HG03469 (cell line): ENCODE data around the gene C20orf204.
"Not testable (repeated sequence)": the region's sequence is repeated elsewhere in the genome, so short reads cannot be mapped to it uniquely, and the experiment has no call there.

Experiments
- ATAC-seq: cut with Tn5 transposase; IDR thresholded peaks from one replicate; pipeline ENCODE4 v1.9.1; 2021; ENCODE audit warnings: mild to moderate bottlenecking, moderate library complexity, moderate number of reproducible peaks; ENCODE audit not compliant: unreplicated experiment

C20orf204 gene

DNA sequence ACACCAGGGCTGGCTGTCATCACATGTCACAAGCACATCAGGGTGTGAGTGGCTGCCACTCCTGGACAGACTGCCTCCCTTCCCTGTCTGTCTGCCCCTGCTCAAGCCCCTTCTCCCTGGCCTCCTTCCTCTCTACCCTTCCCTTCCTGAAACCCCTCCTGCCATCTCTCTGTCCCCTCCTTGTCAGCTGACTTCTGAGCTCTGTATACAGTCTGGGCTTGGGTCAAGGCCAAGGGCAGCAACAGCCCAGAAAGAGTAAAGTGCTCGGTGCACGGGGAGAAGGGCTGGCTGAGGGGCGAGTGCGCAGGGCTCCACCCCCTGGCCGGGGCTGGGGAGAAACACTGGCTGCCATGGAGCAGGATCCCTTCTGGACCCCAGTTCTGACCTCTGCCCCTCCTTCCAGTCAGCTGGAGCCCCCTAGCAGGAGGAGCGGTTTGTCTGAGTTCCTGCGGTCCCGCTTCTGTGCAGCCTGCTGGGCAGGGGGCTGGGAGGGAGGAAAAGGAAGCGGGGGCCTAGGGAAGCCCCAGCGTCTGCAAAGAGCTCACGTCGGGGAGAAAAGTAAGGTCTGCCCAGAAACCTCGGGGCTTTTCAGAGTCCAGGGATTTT lies 46.2 kb downstream of the C20orf204 start:
- no peak for ATAC-seq

DNA sequence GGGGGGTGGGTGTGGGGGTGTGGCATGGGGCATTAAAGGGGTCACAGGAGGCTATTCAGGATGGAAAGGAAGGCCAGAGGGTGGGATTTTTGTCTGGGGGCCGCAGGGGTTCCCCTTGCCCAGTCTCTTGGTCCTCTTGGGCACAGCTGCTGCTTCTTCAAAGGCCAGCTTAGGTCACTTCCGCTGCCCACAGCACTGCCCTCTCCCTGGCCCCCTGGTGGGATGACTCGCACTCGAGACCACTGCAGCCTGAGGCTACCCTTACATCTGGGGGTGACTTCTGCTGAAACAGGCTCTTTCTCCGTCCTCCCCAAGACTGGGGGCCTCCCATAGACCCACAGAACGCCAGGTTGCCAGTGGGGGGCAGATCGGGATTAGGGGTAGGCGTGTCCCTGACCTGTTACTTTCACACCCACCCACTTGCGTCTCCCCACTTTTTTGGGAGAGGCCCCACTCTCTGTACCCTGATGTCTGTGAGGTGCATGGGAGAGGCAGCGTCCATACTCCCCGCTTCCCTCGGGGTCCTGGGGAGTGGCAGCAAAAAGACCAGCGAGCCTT lies 46.9 kb downstream of the C20orf204 start:
- no peak for ATAC-seq

DNA sequence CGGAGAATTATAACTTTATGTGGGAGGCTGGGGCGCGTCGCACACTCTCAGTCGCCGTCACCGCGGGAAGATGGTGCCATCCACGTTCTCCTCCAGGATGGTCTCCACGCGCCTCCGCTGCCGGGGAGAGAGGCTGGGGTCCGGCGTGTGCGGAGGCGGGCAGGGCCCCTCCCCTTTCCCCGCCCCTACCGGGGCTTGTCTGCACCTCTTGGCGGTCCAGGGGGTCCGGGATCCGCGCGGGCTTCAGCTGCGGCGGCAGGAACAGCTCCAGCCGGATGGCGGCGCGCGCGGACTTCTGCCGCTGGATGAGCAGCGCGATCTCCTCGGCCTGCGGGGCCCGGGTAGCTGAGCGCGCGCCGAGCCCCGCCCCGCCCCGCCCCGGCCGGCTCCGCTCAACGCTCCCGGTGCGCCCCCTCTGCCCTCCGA lies 47.4 kb downstream of the C20orf204 start:
- no peak for ATAC-seq

DNA sequence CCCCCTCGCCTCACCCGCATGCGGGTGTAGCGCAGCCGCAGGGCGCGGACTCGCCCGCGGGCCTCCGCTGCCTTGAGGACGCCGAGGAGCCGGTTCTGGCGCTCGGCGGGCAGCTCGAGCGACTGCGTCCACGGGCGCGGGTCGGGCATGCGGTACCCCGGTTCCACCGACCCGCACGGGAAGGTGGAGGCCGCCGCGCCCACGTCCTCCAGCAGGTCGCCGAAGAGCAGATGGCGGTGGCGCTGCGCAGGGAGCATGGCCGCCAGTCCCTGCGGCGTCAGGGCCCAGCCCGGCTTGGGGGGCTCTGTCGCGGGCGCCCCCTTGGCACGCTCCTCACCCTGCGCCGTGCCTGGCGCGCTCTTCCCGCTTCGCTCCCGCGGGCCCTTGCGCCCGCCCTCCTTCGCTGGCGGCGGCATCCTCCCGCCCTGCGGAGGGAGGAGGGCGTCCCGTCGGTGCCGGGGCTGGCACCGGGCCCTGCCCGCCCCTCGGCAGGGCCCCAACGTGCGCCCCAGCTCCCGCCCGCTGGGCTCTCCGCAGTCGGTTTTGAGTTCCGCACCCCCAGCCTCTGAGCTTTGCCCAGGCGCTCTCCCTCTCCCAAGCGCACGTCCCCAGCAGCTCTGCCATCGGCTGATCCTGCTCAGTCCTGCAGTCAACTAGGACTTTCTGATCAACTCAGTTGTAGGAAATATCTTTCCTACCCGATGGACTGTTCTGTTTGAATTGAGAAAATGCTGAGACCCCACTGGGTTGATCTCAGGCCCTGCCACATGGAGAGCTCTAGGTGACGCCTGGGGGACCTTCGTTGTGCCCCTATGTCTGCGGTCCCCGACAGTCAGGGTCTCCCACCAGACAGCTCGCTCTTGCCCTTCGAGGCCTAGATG lies 48.1 kb downstream of the C20orf204 start, which contains the start of gene LKAAEAR1:
Gene LKAAEAR1, minus strand, starts transcription at position 595 of the 881 bp plus-strand sequence. Its CDS starts 179 bp downstream, at position 416.
- ATAC-seq = no peak

DNA sequence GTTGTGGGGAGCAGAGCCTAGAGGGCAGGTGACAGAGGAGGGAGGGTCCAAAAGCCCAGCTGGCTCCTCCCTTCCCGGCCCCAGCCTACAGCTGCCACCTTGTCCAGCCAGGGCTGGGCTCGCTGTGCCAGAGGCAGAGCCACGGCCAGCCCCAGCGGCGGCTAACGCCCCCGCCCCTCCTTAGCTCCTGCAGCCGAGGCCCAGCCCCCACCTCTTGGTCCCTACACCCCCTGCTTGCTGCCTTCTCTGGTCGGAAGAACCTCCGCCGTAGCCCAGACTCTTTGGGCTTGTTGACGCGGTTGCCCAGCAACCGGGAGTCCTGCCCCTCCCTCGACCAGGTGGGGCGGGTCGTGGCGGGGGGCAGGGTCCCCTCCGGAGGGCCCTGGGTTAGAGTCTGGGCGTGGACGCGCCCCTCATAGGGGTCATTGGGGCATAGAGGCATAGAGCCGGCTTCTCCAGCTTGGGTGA lies 48.7 kb downstream of the C20orf204 start:
- ATAC-seq = no peak

DNA sequence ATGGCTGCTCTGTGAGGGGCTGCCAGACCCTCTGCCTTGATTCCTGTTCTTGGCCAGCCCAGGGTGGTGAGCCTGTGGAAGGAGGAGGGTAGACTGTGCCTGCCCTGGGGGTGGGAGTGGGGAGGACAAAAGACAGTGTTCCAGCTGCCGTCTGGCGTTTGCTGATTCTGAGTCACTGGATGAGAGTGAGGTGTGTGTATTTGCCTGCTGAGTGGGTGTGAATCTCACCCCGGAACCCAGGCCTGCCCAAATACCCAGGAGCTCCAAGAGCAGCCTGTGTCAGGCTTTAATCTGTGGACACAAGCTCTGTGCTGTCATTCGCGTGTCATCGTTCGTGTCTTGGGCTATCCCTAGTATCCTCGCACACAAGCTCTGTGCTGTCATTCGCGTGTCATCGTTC lies 50.8 kb downstream of the C20orf204 start:
- no peak for ATAC-seq

DNA sequence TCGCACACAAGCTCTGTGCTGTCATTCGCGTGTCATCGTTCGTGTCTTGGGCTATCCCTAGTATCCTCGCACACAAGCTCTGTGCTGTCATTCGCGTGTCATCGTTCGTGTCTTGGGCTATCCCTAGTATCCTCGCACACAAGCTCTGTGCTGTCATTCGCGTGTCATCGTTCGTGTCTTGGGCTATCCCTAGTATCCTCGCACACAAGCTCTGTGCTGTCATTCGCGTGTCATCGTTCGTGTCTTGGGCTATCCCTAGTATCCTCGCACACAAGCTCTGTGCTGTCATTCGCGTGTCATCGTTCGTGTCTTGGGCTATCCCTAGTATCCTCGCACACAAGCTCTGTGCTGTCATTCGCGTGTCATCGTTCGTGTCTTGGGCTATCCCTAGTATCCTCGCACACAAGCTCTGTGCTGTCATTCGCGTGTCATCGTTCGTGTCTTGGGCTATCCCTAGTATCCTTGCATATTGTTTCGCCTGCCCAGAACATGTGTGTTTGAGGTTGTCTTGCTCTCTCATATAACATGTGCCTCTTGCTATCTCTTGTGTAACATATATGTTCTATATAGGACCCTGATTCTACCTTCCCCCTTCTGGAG lies 51.3 kb downstream of the C20orf204 start:
- ATAC-seq = not testable (repeated sequence)

DNA sequence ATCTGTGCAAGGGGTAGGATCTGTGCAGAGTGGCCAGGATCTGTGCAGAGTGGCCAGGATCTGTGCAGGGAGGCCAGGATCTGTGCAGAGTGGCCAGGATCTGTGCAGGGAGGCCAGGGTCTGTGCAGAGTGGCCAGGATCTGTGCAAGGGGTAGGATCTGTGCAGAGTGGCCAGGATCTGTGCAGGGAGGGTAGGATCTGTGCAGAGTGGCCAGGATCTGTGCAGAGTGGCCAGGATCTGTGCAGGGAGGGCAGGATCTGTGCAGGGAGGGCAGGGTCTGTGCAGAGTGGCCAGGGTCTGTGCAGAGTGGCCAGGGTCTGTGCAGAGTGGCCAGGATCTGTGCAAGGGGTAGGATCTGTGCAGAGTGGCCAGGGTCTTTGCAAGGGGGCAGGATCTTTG lies 52.6 kb downstream of the C20orf204 start:
- ATAC-seq = not testable (repeated sequence)
